ENCODE results near the gene NRXN3.

Gene NRXN3

DNA sequence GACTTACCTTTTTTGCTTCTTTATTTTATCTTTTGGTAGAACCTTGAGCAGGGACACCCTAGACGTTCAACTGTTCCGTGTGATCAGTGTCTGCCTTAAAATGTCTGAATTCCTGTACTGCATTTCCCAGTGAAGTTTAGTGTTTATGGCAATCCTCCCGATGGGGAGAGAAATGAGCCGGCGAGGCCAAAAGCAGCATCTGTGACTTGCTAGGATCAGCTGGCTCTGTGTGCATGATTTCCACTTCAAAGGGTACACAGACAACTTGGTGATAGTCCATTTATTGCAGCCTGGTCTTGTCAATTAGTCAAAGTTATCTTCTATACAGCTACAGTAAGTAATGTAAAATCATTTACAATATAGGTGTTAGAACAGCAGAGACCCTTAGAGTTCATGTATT, 1272.6 kb downstream of the NRXN3 start:
- no peak overlapping the region for H3K4me3 ChIP-seq (ENCODE audit: low read depth, low read length)
- TF ChIP-seq CTCF (IDR thresholded peaks at IDR 0.05; ENCODE audit: borderline replicate concordance, insufficient read depth, low read depth, low read length): no peak

GRCh38 chr14:79443602-79444001, 1273.4 kb downstream of the NRXN3 start:
- no peak overlapping the region for H3K4me3 ChIP-seq (ENCODE audit: low read depth, low read length)
- no peak for TF ChIP-seq CTCF (IDR thresholded peaks at IDR 0.05; ENCODE audit: borderline replicate concordance, insufficient read depth, low read depth, low read length)

GRCh38 chr14:79448960-79449359, 1278.8 kb downstream of the NRXN3 start:
- TF ChIP-seq CTCF (IDR thresholded peaks at IDR 0.05; ENCODE audit: borderline replicate concordance, insufficient read depth, low read depth, low read length): no peak
- H3K4me3 ChIP-seq (ENCODE audit: low read depth, low read length): no peak overlapping the region

DNA sequence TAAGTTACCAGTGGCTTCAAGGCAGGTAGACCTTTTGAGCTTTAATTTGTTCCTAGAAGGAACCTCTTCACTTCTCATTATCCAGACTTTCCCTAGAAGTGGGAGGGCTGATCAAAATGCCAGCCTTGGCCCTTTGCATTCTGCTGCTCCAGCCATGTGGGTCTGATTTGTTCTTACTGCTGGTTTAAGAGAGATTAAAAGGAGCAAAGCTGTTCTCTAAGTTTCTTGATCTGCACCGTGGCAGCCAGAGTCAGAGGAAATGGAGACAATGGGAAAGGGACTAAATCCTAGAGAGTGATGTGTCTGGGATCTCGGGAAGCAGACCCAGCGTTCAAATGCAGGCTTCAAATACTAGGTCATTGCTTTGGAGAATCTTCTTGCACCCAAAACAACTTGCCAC, 1281.4 kb downstream of the NRXN3 start:
- H3K4me3 ChIP-seq (ENCODE audit: low read depth, low read length): no peak overlapping the region
- no peak for TF ChIP-seq CTCF (IDR thresholded peaks at IDR 0.05; ENCODE audit: borderline replicate concordance, insufficient read depth, low read depth, low read length)

- no peak overlapping the region for H3K4me3 ChIP-seq (ENCODE audit: low read depth, low read length)
- no peak for TF ChIP-seq CTCF (IDR thresholded peaks at IDR 0.05; ENCODE audit: borderline replicate concordance, insufficient read depth, low read depth, low read length)
These were observed 1283.1 kb downstream of the NRXN3 start for GRCh38 chr14:79453276-79453675.

- TF ChIP-seq CTCF (IDR thresholded peaks at IDR 0.05; ENCODE audit: borderline replicate concordance, insufficient read depth, low read depth, low read length): no peak
- no peak overlapping the region for H3K4me3 ChIP-seq (ENCODE audit: low read depth, low read length)
These were observed 1294.3 kb downstream of the NRXN3 start for GRCh38 chr14:79464468-79464867.

- no peak for TF ChIP-seq CTCF (IDR thresholded peaks at IDR 0.05; ENCODE audit: borderline replicate concordance, insufficient read depth, low read depth, low read length)
- H3K4me3 ChIP-seq (ENCODE audit: low read depth, low read length): no peak overlapping the region
These were observed 1295.5 kb downstream of the NRXN3 start for GRCh38 chr14:79465651-79466050.
